ENCODE measurements around the gene TSPAN11. TPM values are rescaled to one million over a fixed set of nuclear protein-coding genes. Genes with fewer than 3 reads are reported as not detected.

The TSPAN11 gene
- total and polyA plus RNA-seq, 2 of the 8 experiments (the other 6 are each of a cell fraction or from before 2014, with no cell fraction given), result 3.9 to 8.2 TPM

GRCh38 chr12:31020385-31021166 is 94.0 kb downstream of the TSPAN11 start (continued):
- no peak for TF ChIP-seq RAD21 (IDR thresholded peaks at IDR 0.05 in 1 of 2, conservative IDR thresholded peaks at IDR 0.05 in 1 of 2; ENCODE audit: low read depth in 2 of 2, low read length in 2 of 2)
- TF ChIP-seq POLR2A (IDR thresholded peaks at IDR 0.05; ENCODE audit: control extremely low read depth in 1 of 2, low read depth in 2 of 2, low read length in 2 of 2), result no peak
- no peak for TF ChIP-seq NANOG (IDR thresholded peaks at IDR 0.05; ENCODE audit: insufficient read depth, low read depth, low read length, poor library complexity, severe bottlenecking)
- no peak for TF ChIP-seq BACH1 (IDR thresholded peaks at IDR 0.05; ENCODE audit: low read length)
- TF ChIP-seq TCF12 (IDR thresholded peaks at IDR 0.05; ENCODE audit: low read depth, low read length), result no peak
- no peak for TF ChIP-seq HDAC2 (IDR thresholded peaks at IDR 0.05; ENCODE audit: borderline replicate concordance in 1 of 2, low read depth in 2 of 2, low read length in 2 of 2)
- no peak for TF ChIP-seq EGR1 (IDR thresholded peaks at IDR 0.05; ENCODE audit: borderline replicate concordance, low read depth, low read length)
- TF ChIP-seq SP4 (IDR thresholded peaks at IDR 0.05; ENCODE audit: low read length), result no peak

All from H1 (cell line).